Gastroesophageal sphincter (tissue), 3 donors: ENCODE results near the gene RALGPS1.

Experiments used
- EP300 ChIP-seq: sonication (generic); formaldehyde crosslinking; IDR thresholded peaks from one replicate; pipeline ENCODE4 v1.6.1; 2017; ENCODE audit warnings: antibody characterized with exemption, mild to moderate bottlenecking
- TF ChIP-seq, protein P1 (sequence below), 4 experiments: fragments of 200-600 bp in 2 of 4; fragments of 450-650 bp in 2 of 4; sonication (generic) in 1 of 4; IDR thresholded peaks; one replicate each; pipeline ENCODE4 v1.5.1; 2017 to 2019; ENCODE audit warnings: antibody characterized with exemption in 4 of 4, mild to moderate bottlenecking in 2 of 4, moderate library complexity in 2 of 4

DNA sequence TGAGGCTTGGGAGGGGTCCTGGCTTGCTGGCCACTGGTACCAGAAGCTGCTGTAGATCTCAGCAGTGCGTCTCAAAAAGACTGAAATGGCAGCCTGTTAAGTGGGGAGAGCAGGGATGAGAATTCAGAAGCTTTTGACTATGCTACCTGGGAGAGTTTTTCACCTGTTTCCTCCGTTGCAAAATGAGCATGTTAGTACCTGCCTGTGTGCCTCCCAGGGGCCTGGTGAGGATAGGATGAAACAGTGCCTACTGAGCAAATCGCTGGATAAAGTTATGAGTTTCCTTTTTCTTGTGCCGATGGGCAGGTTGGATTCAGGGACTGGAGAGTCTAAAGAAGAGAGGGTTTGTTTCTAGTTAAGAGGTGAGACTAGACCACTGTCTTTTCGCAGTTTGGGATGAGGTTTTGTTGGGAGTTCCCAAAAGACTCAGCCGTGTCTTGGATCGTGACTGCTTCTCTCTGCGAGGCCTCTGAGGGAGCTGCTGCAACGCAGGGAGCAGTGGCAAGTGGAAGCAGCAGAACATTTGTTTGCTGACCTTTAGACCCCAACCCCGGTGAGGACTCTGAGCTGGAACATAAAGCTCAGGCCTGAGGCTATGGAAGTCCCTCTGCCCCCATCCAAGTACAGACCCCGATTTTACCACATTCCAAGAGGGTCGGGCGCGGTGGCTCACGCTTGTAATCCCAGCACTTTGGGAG is 1.4 kb downstream of the RALGPS1 start:
- TF ChIP-seq, protein P1, sequence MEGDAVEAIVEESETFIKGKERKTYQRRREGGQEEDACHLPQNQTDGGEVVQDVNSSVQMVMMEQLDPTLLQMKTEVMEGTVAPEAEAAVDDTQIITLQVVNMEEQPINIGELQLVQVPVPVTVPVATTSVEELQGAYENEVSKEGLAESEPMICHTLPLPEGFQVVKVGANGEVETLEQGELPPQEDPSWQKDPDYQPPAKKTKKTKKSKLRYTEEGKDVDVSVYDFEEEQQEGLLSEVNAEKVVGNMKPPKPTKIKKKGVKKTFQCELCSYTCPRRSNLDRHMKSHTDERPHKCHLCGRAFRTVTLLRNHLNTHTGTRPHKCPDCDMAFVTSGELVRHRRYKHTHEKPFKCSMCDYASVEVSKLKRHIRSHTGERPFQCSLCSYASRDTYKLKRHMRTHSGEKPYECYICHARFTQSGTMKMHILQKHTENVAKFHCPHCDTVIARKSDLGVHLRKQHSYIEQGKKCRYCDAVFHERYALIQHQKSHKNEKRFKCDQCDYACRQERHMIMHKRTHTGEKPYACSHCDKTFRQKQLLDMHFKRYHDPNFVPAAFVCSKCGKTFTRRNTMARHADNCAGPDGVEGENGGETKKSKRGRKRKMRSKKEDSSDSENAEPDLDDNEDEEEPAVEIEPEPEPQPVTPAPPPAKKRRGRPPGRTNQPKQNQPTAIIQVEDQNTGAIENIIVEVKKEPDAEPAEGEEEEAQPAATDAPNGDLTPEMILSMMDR (IDR thresholded peaks at IDR 0.05) = no peak
- TF ChIP-seq EP300 = no peak
